Ishikawa (cell line): ENCODE results near the gene SDK1.

Experiments used
- CEBPB ChIP-seq: IDR thresholded peaks from 2 replicates; pipeline ENCODE4 v1.6.1; 2012
- CREB1 ChIP-seq: IDR thresholded peaks from 2 replicates; pipeline ENCODE4 v1.6.1; 2012; ENCODE audit warnings: low read depth
- EGR1 ChIP-seq: IDR thresholded peaks from 2 replicates; pipeline ENCODE4 v1.6.1; 2012
- EP300 ChIP-seq: IDR thresholded peaks from 2 replicates; pipeline ENCODE4 v1.6.1; 2012; ENCODE audit warnings: borderline replicate concordance
- NFIC ChIP-seq: IDR thresholded peaks from 2 replicates; pipeline ENCODE4 v1.6.1; 2012
- REST ChIP-seq: IDR thresholded peaks from 2 replicates; pipeline ENCODE4 v1.6.1; 2012; ENCODE audit warnings: low read depth, mild to moderate bottlenecking
- TAF1 ChIP-seq: IDR thresholded peaks from 2 replicates; pipeline ENCODE4 v1.6.1; 2012; ENCODE audit warnings: low read depth, mild to moderate bottlenecking
- TCF12 ChIP-seq: IDR thresholded peaks from 2 replicates; pipeline ENCODE4 v1.6.1; 2012; ENCODE audit warnings: low read depth
- USF1 ChIP-seq: IDR thresholded peaks from 2 replicates; pipeline ENCODE4 v1.6.1; 2012
- YY1 ChIP-seq: IDR thresholded peaks from 2 replicates; pipeline ENCODE4 v1.6.1; 2012; ENCODE audit warnings: low read depth
- ZBTB7A ChIP-seq: IDR thresholded peaks from 2 replicates; pipeline ENCODE4 v1.6.1; 2012; ENCODE audit warnings: low read depth
- TF ChIP-seq, protein P1 (sequence below): IDR thresholded peaks from 2 replicates; pipeline ENCODE4 v1.6.1; 2012

DNA sequence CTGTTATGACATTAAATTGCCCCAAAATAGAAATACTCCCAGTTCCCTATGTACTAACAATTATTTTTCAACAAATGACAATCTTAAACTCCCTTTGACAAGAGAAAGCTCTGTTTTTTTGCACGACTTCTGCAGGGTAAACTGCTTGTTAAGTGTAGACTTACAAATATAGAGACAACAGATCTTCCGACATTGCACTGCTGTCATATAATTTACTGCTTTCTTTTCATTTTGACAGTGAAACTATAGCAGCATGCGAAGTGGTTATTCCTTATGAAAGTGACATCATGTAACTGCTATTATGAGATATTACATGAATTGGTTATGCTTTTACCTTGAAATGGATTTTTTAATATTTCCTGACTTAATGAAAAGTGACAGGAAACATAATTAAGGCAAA, 659.9 kb downstream of the SDK1 start:
- TF ChIP-seq EP300 (no peak), REST (no peak), TAF1 (no peak), NFIC (no peak), CEBPB (no peak), CREB1 (no peak), EGR1 (no peak), YY1 (no peak), USF1 (no peak), ZBTB7A (no peak), TCF12 (no peak)
- TF ChIP-seq, protein P1, sequence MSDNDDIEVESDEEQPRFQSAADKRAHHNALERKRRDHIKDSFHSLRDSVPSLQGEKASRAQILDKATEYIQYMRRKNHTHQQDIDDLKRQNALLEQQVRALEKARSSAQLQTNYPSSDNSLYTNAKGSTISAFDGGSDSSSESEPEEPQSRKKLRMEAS, result no peak
